Progenitor cell of endocrine pancreas (in vitro differentiated cells): ENCODE measurements around the gene PTPN14. TPM values are rescaled to one million over a fixed set of nuclear protein-coding genes. Genes with fewer than 3 reads are reported as not detected.

Experiments used
- DNase-seq: peaks from one replicate; pipeline ENCODE4 v3.0.0; 2021; ENCODE audit warnings: low spot score; ENCODE audit not compliant: unreplicated experiment
- H3K27ac Mint-ChIP-seq: 2 replicates; pipeline ENCODE4 v1.8.0; 2021; ENCODE audit warnings: mild to moderate bottlenecking, moderate library complexity, mixed read lengths
- H3K27me3 Mint-ChIP-seq: 2 replicates; pipeline ENCODE4 v1.8.0; 2021; ENCODE audit warnings: mixed read lengths
- H3K36me3 Mint-ChIP-seq: 2 replicates; pipeline ENCODE4 v1.8.0; 2022; ENCODE audit warnings: mixed read lengths; ENCODE audit not compliant: insufficient read depth
- H3K4me1 Mint-ChIP-seq: 2 replicates; pipeline ENCODE4 v1.8.0; 2021; ENCODE audit warnings: low read depth, mixed read lengths
- H3K4me3 Mint-ChIP-seq: 2 replicates; pipeline ENCODE4 v1.8.0; 2021; ENCODE audit warnings: low read depth, mild to moderate bottlenecking, moderate library complexity, mixed read lengths
- H3K9me3 Mint-ChIP-seq: 2 replicates; pipeline ENCODE4 v1.8.0; 2021; ENCODE audit warnings: low read depth, mixed read lengths
- total RNA-seq: library from RNA; stranded (reverse); gene quantifications from 2 replicates; pipeline ENCODE4 v1.2.1, GENCODE V29; 2021
- TF ChIP-seq, protein P1 (sequence below): fragments of 200-600 bp; sonication (generic); IDR thresholded peaks from one replicate; pipeline ENCODE4 v1.5.0; 2021; ENCODE audit warnings: antibody characterized with exemption, mild to moderate bottlenecking; ENCODE audit not compliant: unreplicated experiment

The PTPN14 gene
- total RNA-seq, 1 donor from 2014 or later = 37.0 TPM

DNA sequence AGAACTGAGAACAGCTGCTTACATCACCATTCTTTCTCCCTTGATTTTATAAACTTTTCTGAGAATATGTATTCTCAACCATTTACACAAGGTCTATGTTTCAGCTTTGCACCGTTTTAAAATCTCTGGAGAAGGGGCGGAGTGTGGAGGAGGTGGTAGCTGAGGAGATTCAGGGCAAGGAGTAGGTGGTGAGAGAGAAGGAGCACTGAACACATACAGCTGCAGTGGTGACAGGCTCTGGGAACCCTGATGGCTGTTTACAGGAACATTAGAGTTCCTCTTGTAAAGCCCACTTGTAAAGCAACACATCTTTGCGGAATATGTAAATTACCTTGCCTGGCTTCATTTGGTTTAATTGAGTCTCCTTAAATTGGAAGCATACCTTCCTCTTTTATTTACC lies 180.8 kb downstream of the PTPN14 start:
- Mint-ChIP-seq H3K9me3 (no peaks in the 10 kb centered on the region), H3K4me1 (peaks cover 24% of the 10 kb centered on the region), H3K36me3 (peaks cover 30% of the 10 kb centered on the region), H3K4me3 (no peak overlapping the region), H3K27me3 (no peaks in the 10 kb centered on the region), H3K27ac (no peak overlapping the region)
- TF ChIP-seq, protein P1, sequence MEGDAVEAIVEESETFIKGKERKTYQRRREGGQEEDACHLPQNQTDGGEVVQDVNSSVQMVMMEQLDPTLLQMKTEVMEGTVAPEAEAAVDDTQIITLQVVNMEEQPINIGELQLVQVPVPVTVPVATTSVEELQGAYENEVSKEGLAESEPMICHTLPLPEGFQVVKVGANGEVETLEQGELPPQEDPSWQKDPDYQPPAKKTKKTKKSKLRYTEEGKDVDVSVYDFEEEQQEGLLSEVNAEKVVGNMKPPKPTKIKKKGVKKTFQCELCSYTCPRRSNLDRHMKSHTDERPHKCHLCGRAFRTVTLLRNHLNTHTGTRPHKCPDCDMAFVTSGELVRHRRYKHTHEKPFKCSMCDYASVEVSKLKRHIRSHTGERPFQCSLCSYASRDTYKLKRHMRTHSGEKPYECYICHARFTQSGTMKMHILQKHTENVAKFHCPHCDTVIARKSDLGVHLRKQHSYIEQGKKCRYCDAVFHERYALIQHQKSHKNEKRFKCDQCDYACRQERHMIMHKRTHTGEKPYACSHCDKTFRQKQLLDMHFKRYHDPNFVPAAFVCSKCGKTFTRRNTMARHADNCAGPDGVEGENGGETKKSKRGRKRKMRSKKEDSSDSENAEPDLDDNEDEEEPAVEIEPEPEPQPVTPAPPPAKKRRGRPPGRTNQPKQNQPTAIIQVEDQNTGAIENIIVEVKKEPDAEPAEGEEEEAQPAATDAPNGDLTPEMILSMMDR = no peak
- no peak for DNase-seq

DNA sequence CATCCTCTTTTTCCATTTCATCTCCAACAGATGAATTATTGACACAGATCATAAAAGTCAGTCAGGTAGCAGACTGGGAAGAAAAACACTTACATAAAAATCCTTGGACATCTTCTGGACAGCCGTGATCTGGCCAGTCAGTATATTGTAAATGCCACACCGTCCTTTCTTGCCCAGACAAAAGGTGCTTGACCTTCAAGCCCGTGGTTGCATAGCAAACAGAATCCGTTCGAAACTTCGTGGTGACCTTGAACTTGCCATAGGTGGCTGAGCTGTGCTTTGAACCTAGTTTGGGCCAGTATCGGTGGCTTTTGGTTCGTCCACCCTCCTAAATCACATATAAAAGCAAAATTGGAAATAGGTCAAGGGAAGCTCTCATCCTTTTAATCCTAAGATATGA lies 182.0 kb downstream of the PTPN14 start:
- no peaks in the 10 kb centered on the region for H3K27me3 Mint-ChIP-seq
- DNase-seq = no peak
- TF ChIP-seq, protein P1 = no peak
- H3K9me3 Mint-ChIP-seq = no peaks in the 10 kb centered on the region
- peaks cover 33% of the 10 kb centered on the region for H3K36me3 Mint-ChIP-seq
- no peak overlapping the region for H3K4me3 Mint-ChIP-seq
- no peak overlapping the region for H3K27ac Mint-ChIP-seq
- peaks cover 15% of the 10 kb centered on the region for H3K4me1 Mint-ChIP-seq

DNA sequence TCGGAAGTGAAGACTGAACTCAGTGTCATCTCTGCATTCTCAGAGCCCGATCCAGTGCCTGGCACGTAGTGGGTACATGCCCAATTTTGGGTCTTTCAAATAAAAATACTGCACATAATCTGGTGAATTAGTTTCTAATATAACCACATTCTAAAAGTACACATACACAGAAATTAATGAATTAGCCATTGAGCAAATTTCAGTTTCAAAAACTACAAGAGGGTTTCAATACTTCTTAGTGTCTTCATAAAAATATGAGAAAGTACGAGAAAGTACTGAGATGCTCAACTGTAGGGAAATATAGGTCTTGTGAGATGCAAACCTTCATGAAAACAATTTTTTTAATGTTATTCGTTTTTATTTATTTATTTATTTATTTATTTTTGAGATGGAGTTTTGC lies 183.6 kb downstream of the PTPN14 start:
- no peaks in the 10 kb centered on the region for H3K9me3 Mint-ChIP-seq
- no peak overlapping the region for H3K4me3 Mint-ChIP-seq
- H3K27ac Mint-ChIP-seq = no peak overlapping the region
- no peaks in the 10 kb centered on the region for H3K27me3 Mint-ChIP-seq
- peaks cover 9% of the 10 kb centered on the region for H3K4me1 Mint-ChIP-seq
- H3K36me3 Mint-ChIP-seq = peaks cover 42% of the 10 kb centered on the region
- DNase-seq = no peak
- TF ChIP-seq, protein P1 = no peak

DNA sequence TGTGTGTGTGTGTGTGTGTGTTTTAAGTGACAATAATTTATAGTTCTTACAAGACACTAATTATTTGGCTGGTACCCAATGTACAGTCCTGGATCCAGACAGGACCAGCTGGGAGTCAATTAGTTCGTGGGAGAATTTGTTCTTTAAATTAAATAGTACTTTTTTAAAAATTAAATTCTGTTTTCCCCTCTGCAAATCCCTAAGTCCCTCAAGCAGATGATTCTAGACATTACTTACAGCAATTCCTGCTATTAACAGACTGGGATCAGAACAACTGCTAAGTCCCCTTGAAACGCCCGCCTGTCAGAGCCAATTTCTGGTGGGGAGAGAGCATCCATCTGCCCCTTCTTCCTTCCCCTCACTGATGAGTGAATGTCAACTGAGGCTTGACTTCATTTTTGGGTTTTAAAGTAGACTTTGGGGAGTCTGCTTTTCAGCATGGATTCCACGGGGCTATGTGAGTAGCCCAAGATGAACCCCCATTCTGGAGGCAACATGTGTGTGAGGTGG lies 186.6 kb downstream of the PTPN14 start:
- peaks cover 40% of the 10 kb centered on the region for H3K36me3 Mint-ChIP-seq
- H3K4me3 Mint-ChIP-seq = no peak overlapping the region
- no peak for DNase-seq
- H3K27me3 Mint-ChIP-seq = no peaks in the 10 kb centered on the region
- TF ChIP-seq, protein P1 = no peak
- no peaks in the 10 kb centered on the region for H3K9me3 Mint-ChIP-seq
- H3K27ac Mint-ChIP-seq = no peak overlapping the region
- H3K4me1 Mint-ChIP-seq = peaks cover 5% of the 10 kb centered on the region

DNA sequence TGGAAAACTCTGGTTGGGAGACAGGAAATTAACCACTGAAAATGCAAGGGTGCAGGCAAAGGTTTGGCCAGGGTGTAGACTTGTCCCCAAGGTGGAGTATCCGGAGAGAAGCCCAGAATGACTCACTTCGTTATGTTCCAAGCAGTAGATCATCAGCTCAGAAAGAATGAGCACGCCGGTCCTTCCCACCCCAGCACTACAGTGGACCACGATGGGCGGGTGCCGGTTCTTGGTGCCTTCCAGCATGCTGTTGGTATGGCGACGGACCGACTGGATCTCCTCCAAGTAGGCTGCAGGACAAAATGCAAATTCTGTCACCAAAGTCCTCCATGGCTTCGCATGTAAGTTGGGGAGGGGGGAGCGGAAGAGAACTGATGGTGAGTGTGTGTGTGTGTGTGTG lies 187.0 kb downstream of the PTPN14 start:
- Mint-ChIP-seq H3K4me1 (peaks cover 5% of the 10 kb centered on the region), H3K27me3 (no peaks in the 10 kb centered on the region), H3K27ac (no peak overlapping the region), H3K9me3 (no peaks in the 10 kb centered on the region), H3K36me3 (peaks cover 36% of the 10 kb centered on the region), H3K4me3 (no peak overlapping the region)
- TF ChIP-seq, protein P1 = no peak
- DNase-seq = no peak
